Activated CD4-positive, alpha-beta T cell treated with anti-CD3 and anti-CD28 coated beads, Interleukin-2, amount 10 ng/mL, durations not matched to agents 24 days and 14 days (primary cell): ENCODE data around the gene PSD4. TPM values are rescaled to one million over a fixed set of nuclear protein-coding genes. Genes with fewer than 3 reads are reported as not detected.

Experiments
- DNase-seq: peaks from one replicate; pipeline ENCODE4 v3.0.0; 2022
- H3K27ac Mint-ChIP-seq: one replicate; pipeline ENCODE4 v1.8.0; 2022; ENCODE audit warnings: mild to moderate bottlenecking, mixed read lengths
- H3K27me3 Mint-ChIP-seq: one replicate; pipeline ENCODE4 v1.8.0; 2022; ENCODE audit warnings: mixed read lengths
- H3K36me3 Mint-ChIP-seq: one replicate; pipeline ENCODE4 v1.8.0; 2022; ENCODE audit warnings: low read depth, mild to moderate bottlenecking, mixed read lengths
- H3K4me1 Mint-ChIP-seq: one replicate; pipeline ENCODE4 v1.8.0; 2021; ENCODE audit warnings: mixed read lengths
- H3K4me3 Mint-ChIP-seq: one replicate; pipeline ENCODE4 v1.8.0; 2022; ENCODE audit warnings: mild to moderate bottlenecking, moderate library complexity, mixed read lengths
- H3K9me3 Mint-ChIP-seq: one replicate; pipeline ENCODE4 v1.8.0; 2021; ENCODE audit warnings: mixed read lengths
- intact Hi-C: fragments of 100-400 bp; cut with micrococcal nuclease; formaldehyde crosslinking; loops from one replicate; pipeline ENCODE4 v1.15.1; 2023
- total RNA-seq: library from RNA; stranded (reverse); gene quantifications from 2 replicates; pipeline ENCODE4 v1.2.3, GENCODE V29; 2022

The PSD4 gene
- total RNA-seq, 1 donor from 2014 or later = 278 TPM

DNA sequence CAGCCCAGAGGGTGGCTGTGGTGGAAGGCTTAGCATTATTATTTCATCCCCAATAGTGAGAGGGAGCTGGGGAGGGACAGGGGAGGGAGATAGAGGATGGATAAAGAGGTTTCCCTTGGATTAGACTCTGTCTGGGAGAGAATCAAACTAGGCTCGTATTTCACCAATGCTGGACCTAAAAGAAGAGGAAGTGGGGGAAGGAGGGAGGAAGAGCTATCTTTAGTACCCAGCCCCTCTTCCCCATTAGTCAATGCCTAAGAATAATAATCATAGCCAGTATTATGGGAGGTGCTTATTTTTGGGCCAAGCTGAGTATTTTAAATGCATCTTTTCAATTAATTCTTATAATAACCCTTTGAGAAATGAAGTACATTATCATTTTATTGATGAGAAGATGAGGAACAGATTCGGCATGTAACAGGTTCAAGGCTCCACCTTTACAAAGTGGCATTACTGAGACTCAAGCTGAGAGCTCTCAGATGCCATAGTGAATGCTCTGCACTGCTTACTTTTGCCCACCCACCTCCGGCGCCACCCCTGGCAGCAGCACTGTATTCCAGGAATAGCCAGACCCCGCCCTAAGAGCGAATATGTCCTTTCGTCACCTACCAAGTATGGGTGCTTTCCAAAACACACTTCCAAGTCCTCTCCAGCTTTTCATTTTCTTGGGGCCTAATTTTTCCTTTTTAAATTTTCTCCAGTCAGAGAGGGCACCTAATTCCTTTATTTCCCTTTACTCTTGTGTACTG, 83.9 kb downstream of the PSD4 start:
- peaks cover 3% of the 10 kb centered on the region for H3K36me3 Mint-ChIP-seq
- H3K27ac Mint-ChIP-seq = no peak overlapping the region
- no peak for DNase-seq
- peaks cover 26% of the 10 kb centered on the region for H3K4me1 Mint-ChIP-seq
- intact Hi-C loops = no loop called here
- H3K9me3 Mint-ChIP-seq = no peaks in the 10 kb centered on the region
- peaks cover 10% of the 10 kb centered on the region for H3K27me3 Mint-ChIP-seq
- no peak overlapping the region for H3K4me3 Mint-ChIP-seq

DNA sequence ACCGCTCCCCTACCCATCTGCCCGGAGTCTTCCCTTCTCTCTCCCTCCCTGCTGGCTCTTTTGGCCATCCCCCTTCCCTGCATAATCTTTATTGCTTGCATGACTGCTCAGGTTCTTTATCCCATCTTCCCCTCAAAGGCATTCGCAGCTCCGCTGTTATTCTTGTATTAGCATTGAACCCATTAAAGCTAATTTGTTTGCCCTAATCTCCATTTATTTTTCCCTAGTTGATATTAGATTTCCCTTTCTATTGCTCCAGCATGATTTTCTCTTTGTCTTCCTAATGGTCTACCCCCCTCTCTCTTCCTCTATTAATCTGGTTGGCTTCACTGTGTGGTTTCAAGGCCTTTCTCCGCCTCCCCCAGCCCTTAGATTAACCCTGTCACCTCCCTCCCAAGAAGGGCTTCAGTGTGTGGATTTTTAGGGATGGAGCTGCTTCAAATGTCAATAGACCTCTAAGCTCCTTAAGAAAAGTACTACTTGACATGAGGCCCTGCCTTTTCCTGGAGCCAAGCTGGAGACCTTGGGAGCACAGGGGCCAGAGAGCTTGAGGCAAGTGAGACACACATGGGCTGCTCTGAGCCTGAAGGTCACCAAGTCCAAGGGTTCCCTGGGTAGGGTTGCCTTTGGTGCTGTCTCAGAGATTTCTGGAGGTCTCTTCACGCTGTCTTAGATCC, 84.8 kb downstream of the PSD4 start:
- Mint-ChIP-seq H3K36me3 (peaks cover 3% of the 10 kb centered on the region), H3K4me3 (no peak overlapping the region), H3K27me3 (peaks cover 16% of the 10 kb centered on the region), H3K4me1 (peaks cover 17% of the 10 kb centered on the region), H3K27ac (no peak overlapping the region), H3K9me3 (no peaks in the 10 kb centered on the region)
- DNase-seq = no peak
- intact Hi-C loops = no loop called here

Other genes starting within 250 kb of the PSD4 start
- not detected in 2 replicates for gene IL36G, start 196.0 kb upstream of the PSD4 start, total RNA-seq
- 0.23 TPM in 1 of 2 replicates, not detected in the other for gene IL36A, start 168.5 kb upstream of the PSD4 start, total RNA-seq
- not detected in 2 replicates for gene IL36B, start 121.1 kb upstream of the PSD4 start, total RNA-seq
- not detected in 2 replicates for gene IL36RN, start 114.8 kb upstream of the PSD4 start, total RNA-seq
- gene IL1F10, start 106.0 kb upstream of the PSD4 start, total RNA-seq = not detected in 2 replicates
- gene IL1RN, start 46.4 kb upstream of the PSD4 start, total RNA-seq = 3.0 and 3.3 TPM in 2 replicates
- gene PAX8, start 105.0 kb downstream of the PSD4 start, total RNA-seq = 0.45 and 0.77 TPM in 2 replicates